ENCODE results near the gene MYO1D. TPM values are rescaled to one million over a fixed set of nuclear protein-coding genes. Genes with fewer than 3 reads are reported as not detected.

MYO1D gene
- total and polyA plus RNA-seq, 7 donors = 6.2 to 184 (median 21.6) TPM

GRCh38 chr17:32713081-32713480 is 163.8 kb downstream of the MYO1D start:
- H3K4me1 ChIP-seq = peaks cover 0 to 10% (median 4%) of the 10 kb centered on the region in 4 donors
- DNase-seq = no peak
- no peaks in the 10 kb centered on the region for H3K27me3 ChIP-seq
- no peak overlapping the region for H3K4me3 ChIP-seq
- TF ChIP-seq POLR2A (IDR thresholded peaks at IDR 0.05) (no peak), POLR2AphosphoS5 (IDR thresholded peaks at IDR 0.05) (no peak), EP300 (IDR thresholded peaks at IDR 0.05) (no peak), CTCF (IDR thresholded peaks at IDR 0.05) (no peak)
- intact Hi-C loops (cut with DNase I) = no loop called here
- no peaks in the 10 kb centered on the region for H3K36me3 ChIP-seq
- H3K9me3 ChIP-seq = no peaks in the 10 kb centered on the region
- no peak overlapping the region for H3K27ac ChIP-seq

- no peaks in the 10 kb centered on the region for H3K9me3 ChIP-seq
- peaks cover 0 to 10% (median 4%) of the 10 kb centered on the region in 4 donors for H3K4me1 ChIP-seq
- intact Hi-C loops (cut with DNase I) = no loop called here
- TF ChIP-seq EP300 (IDR thresholded peaks at IDR 0.05) = no peak
- no peak for TF ChIP-seq CTCF (IDR thresholded peaks at IDR 0.05)
- no peak for TF ChIP-seq POLR2A (IDR thresholded peaks at IDR 0.05)
- TF ChIP-seq POLR2AphosphoS5 (IDR thresholded peaks at IDR 0.05) = no peak
- H3K27ac ChIP-seq = no peak overlapping the region
- H3K4me3 ChIP-seq = no peak overlapping the region
- no peaks in the 10 kb centered on the region for H3K36me3 ChIP-seq
- DNase-seq = no peak
- H3K27me3 ChIP-seq = no peaks in the 10 kb centered on the region
Observed at GRCh38 chr17:32709562-32709961, 167.4 kb downstream of the MYO1D start.

GRCh38 chr17:32701871-32702270 is 175.1 kb downstream of the MYO1D start:
- WGBS, 2 donors = 80 to 92% methylated on average over 1 of the region's 1 CpG
- no peaks in the 10 kb centered on the region for H3K36me3 ChIP-seq
- no peak for DNase-seq
- no peak for TF ChIP-seq EP300 (IDR thresholded peaks at IDR 0.05)
- TF ChIP-seq POLR2A (IDR thresholded peaks at IDR 0.05) = no peak
- no peak for TF ChIP-seq CTCF (IDR thresholded peaks at IDR 0.05)
- no peak for TF ChIP-seq POLR2AphosphoS5 (IDR thresholded peaks at IDR 0.05)
- H3K27me3 ChIP-seq = no peaks in the 10 kb centered on the region
- intact Hi-C loops (cut with DNase I) = no loop called here
- H3K9me3 ChIP-seq = no peaks in the 10 kb centered on the region
- H3K4me1 ChIP-seq = no peaks in the 10 kb centered on the region
- no peak overlapping the region for H3K4me3 ChIP-seq
- H3K27ac ChIP-seq = no peak overlapping the region

- Histone ChIP-seq H3K9me3 (no peaks in the 10 kb centered on the region), H3K4me3 (no peak overlapping the region), H3K27ac (no peak overlapping the region), H3K4me1 (no peaks in the 10 kb centered on the region), H3K27me3 (no peaks in the 10 kb centered on the region), H3K36me3 (no peaks in the 10 kb centered on the region)
- TF ChIP-seq CTCF (IDR thresholded peaks at IDR 0.05) = no peak
- TF ChIP-seq POLR2A (IDR thresholded peaks at IDR 0.05) = no peak
- no peak for TF ChIP-seq POLR2AphosphoS5 (IDR thresholded peaks at IDR 0.05)
- no peak for TF ChIP-seq EP300 (IDR thresholded peaks at IDR 0.05)
- 94 to 98% methylated on average over 2 of the region's 2 CpGs for WGBS, 2 donors
- intact Hi-C loops (cut with DNase I) = no loop called here
- DNase-seq = no peak
Observed at GRCh38 chr17:32699247-32699646, 177.7 kb downstream of the MYO1D start.
